HG03565 (cell line): ENCODE data around the gene TOR4A.
A peak's percentile ranks its signal among the peaks of the same experiment; 100 is the strongest.

Experiments used
- ATAC-seq: cut with Tn5 transposase; IDR thresholded peaks from one replicate; pipeline ENCODE4 v1.9.1; 2021; ENCODE audit warnings: mild to moderate bottlenecking, moderate library complexity; ENCODE audit not compliant: unreplicated experiment

Gene TOR4A

DNA sequence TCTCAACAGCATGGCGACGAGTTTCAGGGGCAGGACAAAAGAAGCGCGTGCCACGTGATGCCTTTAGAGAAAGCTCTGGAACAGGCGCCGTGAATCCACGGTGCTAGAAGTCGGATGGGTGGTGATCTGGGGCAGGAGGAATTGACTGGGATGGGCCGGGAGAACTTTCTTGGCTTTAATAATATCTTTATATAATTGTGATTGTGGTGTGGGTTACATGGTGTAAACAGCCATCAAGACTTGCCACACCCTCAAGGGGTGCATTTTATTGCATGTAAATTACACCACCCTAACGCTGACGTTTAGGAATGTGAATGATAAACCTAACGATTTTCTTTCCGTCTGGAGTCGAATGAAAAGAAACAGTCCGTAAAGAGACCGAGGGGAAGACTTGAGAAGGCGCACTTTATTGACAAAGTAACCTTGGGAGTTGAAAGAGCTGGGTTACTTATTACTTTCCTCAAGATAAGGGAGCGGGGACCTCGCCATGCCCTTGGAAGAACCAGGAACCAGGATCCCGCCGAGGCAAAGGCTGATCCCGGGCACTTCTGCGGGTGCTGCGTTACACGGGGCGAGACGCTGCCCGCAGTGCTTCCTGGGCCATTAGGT is 16.1 kb downstream of the TOR4A start:
- ATAC-seq, result no peak

DNA sequence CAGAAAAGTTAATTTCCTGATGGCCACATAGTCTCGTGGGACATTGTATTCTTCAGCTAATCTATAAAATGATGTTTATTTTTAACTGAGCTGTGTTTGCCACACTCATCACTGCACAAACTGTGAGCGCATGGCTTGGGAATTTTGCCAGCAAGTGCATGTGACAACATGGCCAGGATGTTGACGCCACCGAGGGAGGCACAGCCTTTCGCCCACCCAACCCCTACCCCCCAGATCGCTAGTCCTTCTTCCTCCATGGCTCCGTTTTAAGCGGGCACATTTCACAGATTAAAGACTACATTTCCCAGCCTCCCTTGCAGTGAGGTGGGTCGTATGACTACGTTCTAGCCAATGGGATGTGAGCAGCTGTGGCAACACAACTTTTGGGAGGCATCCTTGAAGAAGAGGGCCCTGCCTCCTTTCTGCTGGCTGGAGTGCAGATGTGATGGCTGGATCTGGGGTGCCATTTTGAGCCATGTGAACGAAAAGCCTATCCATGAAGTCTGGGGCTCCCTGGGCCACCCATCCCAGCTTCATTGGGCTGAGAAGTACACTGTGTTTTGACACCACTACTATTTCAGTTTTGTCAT is 16.7 kb downstream of the TOR4A start:
- ATAC-seq, result no peak

DNA sequence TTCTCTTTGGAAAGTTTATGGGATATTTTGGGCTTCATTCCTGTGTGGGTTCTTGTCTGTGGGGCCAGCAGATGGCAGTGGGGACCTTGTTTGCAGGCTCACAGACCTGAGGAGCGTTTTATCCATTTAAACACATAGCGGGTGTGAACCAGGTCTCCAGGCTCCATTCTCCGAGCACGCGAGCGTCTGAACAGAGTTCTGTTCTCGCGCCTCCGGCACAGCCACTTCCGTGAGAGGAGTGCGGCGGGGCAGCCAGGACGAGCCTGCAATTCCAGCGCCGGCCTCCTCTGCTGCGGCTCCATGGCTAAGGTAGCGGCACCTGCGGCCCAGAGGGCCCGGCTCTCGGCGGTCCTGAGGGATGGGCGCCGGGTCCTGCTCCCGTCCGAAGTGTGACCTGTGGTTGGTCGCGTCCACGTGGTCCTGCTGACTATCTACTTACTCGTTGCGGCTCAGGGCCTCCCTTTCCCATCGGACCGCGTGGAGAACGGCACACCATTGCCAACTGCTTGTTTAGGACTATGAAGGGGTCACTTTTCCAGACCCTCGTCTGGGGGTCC is 17.2 kb downstream of the TOR4A start:
- no peak for ATAC-seq

DNA sequence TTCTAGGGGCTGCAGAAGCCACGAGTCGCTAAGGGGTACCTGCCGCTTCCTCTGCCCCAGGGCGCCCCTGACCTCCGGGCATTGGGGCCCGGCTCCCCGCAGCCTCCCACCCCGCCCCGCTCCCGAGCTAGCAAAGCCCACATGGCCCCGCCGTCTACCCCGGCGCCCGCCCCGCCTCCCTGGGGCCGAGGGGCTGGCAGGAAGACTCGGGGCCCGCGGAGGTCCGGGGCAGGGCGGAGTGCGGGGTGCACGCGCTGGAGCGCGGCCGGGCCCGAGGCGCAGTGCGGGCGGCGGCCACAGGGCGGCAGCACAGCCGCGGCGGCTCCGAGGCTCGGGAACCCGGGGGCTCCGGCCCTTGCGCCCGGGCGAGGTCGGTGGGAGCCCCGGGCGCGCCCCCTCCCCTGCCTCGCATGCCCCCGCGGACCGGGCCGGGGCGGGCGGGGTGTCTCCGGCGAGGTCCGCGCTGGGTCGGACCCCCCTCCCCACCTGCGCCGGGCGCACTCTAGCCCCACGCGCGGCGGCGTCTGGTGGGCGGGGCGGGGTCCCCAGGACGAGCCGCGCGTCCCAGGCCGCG is 17.8 kb downstream of the TOR4A start:
- ATAC-seq, result no peak

DNA sequence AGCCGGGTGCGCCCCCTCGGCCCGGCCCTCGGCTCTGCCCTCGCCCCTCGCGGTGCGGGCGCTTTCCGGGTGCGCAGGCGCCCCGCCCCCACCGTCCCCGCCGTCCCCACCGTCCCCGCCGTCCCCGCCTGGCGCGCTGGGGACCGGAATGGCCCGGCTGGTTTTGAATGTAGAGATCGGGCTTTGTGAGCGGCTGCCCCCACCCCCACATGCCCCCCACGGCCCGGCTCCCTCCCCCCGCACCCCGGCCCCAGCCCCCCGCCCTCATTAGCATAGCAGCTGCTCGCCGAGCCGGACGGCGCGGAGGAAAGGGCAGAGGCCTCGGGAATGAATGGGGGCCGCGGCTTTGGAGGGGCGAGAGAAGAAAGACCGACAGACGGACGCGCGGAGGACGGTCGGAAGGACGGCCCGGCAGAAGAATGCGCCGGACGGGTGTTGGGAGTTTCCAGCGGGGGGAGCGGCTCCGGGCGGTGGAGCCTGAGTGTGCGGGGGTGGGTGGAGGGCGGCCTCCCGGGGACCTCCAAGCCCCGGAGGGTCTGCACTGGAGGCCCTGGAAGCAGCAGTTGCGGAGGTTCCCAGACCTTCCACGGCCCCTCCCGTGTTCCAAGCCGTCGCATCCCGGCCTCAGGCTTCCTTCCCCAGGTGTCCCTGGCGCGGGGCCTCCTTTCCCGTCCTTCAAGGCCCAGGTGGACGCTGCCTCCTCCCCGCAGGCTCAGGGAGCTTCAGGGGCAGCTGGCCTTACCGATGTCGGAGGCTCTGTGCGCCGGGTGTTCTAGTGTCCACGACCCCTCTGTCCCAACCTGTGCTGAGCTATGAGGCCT is 18.5 kb downstream of the TOR4A start:
- ATAC-seq, result no peak

DNA sequence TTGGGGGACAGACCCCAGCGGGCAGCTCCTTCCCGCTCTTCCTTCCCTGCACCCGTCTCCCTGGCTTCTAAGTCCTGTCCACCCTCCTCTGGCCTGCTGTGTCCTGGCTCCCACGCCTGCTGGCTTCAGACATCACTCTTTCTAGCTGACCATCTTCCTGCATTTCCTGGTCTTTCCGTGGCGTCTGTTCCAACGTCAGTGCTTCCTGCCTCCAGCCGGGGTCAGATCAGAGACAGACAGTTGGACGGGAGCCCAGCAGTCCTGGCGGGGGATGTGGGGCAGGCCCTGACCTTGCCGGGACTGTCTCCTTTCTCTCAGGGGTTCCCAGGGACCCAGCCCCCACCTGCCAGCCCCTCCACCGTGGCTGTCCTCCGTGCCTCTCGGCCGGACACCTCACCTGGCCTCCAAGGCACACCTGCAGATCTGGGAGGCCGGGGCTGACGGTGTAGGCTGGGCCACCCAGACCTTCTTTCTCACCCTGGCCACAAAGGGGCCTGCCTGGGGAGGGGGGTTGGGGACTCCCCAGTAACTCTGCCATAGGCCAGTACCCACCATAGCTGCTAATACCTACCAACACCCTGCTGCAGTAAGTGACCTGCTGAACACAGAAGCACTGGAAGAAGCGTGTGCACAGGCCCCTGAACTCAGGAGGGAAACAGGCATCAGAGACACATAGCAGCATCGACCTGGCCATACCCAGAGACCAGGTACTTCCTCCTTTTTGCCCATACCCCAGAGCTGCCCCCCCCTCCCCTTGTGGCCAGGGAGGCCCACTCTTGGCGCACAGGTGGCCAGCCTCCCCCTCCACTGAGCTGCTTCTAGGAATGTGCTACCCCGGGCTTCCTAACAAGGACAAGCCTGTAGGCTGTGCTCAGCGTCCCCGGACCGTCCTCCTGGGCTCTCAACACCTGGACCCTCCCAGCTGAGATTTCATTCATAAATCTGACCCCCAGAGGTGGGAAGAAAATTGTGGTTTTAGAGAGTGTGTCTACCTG is 19.4 kb downstream of the TOR4A start:
- ATAC-seq, result no peak

DNA sequence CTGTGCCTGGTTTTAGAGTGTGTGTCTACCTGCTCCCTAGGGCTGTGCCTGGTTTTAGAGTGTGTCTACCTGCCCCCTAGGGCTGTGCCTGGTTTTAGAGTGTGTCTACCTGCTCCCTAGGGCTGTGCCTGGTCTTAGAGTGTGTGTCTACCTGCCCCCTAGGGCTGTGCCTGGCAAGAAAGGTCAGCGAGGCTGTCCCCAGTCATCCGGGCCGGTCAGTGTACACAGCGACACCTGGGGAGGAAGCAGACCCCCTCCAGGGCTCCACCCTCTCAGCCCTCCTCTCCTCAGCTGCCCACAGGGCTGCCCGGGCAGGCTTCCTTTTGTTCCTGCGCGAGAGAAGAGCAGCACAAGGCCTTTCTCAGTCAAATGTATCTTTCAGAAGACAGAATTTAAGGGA is 20.4 kb downstream of the TOR4A start:
- no peak for ATAC-seq

DNA sequence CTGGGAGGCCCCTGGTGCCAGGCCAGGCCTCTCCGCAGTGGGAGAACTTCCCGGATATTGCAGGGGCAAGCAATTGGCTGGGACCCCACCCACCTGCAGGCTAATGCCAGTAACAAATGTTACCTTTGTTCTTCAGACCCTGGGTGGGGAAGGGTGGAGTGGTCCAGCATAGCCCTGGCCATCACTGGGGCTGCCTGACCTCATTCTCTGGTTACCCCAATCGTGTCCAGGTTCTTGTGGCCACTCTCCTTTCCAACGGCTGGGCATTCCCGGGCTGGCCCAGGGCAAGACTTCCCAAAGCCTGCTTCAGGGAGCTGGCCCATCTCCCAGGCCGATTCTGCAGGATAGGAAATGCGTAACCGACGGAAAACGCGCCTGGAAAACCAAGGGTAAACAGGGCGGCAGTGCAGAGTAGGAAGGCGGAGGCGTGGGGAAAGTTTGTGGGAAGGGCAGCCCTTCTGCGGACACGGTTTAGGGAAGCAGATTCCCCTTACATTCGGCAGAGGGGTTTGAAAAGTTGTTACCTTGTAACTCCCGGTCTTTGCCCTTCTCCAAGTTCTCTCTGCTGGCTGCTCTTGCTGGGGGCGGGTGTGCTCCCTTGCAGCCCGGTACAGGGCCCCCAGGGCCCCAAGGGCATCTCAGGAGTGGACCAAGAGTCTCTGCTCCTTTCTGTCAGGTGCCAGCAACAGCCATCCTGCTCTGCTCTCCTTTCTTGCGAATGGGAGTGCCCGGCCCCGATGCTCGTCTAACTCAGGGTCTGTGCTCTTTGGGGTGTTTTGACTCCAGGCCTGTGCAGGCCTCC is 21.1 kb downstream of the TOR4A start:
- ATAC-seq, result no peak

DNA sequence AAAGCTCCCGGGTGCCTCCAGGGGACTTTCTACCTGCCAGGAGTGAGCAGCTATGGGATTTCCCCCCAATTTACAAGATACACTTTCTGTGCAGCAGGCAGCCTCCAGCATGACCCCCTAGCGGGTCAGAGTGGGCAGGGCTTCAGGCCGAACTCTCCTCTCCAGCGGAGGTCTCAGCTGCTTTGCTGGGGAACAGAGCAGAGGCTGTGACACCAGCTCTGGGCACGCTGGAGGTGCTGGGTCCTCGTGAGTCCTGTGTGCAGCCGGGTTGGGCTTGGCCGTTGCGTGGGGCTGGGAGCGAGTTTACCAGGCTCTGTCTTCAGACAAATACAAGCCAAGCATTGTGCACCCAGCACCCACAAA is 21.7 kb downstream of the TOR4A start:
- no peak for ATAC-seq

DNA sequence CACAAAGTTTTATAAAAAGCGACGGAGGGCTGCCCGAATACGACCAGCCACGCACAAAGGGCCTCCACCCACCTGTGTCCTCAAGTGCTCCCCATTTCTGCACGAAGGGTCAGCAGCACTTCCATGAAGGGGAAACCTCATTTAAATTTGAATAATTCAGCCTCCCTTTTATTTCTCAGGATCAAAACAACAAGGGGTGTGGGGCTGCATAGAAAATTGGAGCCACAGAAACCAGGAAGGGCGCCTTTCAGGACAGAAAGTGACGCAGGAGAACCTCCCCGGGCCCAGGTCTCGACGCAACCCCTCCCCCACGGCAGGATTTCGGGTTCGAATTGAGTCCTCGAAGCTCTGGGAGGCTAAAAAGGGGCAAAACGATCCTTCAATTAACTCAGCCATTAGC is 22.4 kb downstream of the TOR4A start:
- ATAC-seq, result no peak

DNA sequence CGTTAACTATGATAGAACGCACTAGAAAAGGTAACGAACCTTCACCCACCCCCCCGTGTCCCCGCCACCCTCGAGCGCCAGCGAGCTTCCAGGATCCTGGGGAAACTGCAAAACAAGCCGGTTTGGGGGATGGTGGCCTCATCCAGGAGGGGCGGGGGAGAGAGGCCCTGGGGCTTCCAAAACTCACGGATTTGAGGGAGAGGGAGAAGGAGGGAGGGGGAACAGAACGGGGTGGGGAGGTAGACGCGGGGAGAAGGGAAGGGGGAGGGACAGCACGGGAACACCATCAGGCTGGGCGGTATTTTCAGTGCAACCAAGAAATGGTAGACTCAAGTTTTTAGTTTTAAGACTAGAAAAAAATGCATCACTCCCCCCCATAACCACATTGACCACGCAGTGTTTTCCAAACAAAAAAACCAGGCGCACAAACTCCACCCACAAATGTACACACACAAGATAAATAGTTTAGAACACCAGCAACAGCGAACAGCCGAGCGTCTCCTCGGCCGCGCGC is 23.1 kb downstream of the TOR4A start:
- no peak for ATAC-seq

DNA sequence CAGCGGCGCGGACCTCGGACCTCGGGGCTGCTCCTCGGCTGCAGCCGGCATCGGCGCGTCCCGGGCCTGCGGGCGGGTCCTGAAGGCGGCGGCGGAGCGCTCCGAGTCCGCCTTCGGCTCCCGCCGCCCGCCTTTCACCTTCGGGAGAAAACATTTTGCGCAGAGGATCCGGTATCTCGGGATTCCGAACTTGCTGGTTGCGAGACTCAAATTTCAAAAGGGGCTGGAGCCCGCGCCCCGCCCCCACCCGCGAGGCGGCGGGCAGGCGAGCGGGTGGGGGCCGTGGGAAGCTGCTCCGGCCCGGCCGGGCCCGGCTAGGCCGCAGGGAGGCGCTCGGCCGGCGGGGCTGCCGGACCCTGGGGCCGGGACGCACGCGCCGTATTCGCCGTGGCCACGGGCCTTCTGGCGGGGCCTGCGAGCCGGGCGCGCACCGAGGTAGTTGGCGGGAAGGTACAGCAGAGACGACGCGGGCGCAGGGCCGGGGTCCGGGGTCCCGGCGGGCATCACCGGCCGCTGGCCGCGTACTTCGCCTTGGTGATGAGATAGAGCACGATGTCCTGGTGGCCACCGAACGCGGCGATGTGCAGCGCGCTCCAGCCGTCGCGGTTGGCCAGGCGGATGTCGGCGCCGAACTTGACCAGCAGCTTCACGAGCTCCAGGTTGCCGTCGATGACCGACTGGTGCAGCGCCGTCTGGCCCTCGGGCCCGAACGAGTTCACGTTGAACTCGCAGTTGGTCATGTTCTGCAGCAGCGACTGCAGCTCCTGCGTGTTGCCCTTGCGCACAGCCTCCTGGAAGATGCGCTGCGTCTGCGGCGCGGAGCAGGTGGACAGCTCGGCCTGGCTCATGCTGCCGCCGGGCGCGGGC is 23.8 kb downstream of the TOR4A start:
- peak; percentile 3 for ATAC-seq

DNA sequence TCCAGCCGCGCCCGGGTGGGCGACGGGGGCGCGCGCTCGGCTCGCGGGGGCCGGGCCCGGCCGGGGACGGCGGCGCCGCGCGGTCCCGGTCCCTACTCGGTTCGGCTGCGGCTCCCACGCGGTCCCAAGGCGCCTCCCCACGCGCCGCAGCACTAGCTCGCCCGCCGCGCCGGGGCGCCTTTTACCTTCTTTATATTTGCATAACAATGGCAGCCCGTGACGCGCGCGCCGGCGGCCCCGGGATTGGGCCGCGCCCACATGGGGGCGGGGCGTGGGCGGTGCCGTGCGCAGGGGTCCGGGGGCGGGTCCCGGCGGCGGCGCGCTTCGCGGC is 24.6 kb downstream of the TOR4A start, which contains the start of gene NRARP:
NRARP (minus strand) TSS at position 154 of the 331 bp plus-strand sequence. CDS start 343 bp downstream, outside the sequence.
- peak; percentile 58 for ATAC-seq

DNA sequence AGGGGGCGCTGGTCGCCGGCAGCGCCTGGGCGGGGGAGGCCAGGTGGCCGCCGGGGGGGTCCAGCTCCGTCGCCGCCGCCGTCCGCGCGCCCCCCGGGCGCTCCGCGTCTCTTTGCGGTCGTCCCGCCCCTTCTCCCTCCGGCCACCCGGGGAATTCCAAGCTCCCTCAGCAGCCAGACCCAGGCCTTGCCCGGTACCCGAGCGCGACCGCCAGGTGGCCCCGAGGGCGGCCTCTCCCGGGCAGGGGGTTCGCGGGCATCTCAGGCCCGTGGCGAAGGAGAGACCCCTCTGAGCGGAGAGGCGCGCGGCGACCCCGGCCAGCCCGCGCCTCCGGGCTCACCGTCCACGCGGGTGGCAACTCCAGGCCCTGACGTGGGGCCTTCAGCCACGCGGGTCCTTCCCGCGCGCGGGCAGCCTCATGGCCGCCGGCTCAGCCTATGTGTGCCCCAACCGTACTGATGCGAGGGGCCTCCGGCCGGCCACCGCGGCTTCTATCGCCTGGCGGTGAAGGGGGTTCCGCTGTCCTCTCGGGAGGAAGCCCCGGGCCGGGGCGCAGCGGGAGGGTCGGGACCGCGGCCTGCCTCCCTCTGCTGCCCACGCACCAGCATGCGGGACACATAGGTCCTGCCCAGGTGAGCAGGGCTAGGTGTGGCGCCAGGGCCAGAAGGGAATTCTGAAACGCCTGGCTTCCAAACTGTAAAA is 25.1 kb downstream of the TOR4A start:
- ATAC-seq, result peak; percentile 25

DNA sequence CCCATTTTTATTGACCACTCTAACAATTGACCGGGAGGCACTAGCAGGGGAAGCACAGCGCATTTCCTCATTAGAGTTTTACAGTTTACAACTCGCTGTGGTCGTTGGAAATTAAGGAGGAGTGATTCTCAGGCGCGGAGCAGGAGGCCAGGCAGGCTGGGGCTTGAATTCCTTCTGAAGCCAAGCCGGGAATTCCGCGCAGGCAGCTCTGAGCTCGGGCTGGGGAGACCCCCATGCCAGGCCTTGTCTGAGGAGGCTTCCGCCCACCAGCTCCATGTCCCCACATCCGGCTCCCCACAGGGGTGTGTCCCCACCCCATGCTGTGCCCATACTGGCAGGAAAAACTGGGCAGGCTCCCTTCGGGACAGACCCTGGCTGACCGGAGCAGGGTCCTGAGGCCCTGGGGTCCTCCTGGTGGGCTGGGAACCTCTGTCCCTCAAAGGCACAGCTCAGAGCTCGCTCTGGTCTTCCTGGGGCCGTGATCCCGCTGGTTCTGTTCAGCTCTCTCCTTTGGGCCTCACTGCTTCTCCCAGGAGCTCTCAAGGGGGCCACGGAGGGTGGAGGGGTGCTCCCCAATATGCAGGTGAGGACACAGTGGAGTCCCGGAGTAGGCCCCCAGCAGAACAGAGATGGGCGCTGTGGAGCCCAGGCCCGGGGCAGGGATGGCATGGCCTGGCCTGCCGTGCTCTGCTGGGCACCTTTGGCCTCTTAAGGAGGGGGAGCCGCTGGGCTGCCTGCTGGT is 25.8 kb downstream of the TOR4A start:
- ATAC-seq, result no peak

DNA sequence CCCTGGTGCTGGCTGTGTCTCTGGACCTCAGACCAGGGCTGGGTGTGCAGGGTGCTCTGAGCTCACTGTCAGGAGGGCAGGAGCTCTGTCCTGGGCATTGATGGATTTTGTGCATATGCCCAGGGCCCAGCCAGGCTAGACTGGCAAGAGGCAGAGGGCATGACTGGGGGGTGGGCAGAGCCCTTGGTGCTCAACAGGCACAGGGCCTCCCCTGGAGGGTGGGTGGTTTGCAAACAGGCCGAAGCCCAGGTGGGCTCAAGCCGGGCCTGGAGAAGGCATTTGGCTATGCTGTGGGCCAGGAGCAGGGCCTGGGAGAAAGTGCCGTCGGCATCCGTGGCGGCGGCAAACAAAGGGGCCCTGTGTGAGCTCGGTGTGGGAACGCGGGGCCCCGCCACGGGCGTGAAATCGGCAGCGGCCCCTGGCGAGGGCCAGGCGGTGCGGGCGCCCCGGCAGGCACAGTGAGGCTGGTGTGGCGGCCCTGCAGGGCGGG is 26.4 kb downstream of the TOR4A start:
- ATAC-seq, result no peak
